G401 (cell line): Measurements from ENCODE around the gene EPAS1. TPM values are rescaled to one million over a fixed set of nuclear protein-coding genes. Genes with fewer than 3 reads are reported as not detected.

Source experiments
- DNase-seq: peaks from one replicate; pipeline ENCODE4 v3.0.0-alpha.2; 2015; ENCODE audit warnings: low spot score
- in situ Hi-C: cut with HindIII; loops from 2 replicates; pipeline ENCODE4 v1.10.0; 2016; ENCODE audit warnings: low sequenced_read_pairs, mixed read lengths
- total RNA-seq: library from RNA; depleted of rRNA; stranded (reverse); fragments of >200 nt; shearing (Covaris generic); gene quantifications from 2 replicates; pipeline ENCODE4 v1.2.3, GENCODE V29; 2014

Gene EPAS1
- total RNA-seq, 1 experiment from 2014 or later = 0.03 TPM

DNA sequence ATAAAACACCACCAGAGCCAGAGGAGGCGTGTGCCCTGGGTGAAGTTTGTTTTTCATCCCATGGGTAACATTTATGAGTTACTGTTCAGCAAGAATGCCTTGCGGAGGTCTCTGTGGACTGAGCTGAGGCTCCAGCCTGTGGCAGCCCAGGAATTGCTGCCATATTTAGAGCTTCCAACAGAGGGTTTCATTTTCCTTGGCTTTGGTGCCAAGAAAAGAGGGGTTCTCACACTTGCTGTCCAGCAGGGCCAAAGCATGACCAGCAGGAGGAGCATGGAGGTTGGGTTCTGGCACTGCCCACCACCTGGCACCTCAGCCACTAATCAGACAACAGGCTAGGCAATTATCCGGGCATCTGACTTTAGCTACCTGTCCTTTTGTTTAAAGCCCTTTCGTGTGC lies 36.7 kb downstream of the EPAS1 start:
- peak; percentile 73 for DNase-seq

DNA sequence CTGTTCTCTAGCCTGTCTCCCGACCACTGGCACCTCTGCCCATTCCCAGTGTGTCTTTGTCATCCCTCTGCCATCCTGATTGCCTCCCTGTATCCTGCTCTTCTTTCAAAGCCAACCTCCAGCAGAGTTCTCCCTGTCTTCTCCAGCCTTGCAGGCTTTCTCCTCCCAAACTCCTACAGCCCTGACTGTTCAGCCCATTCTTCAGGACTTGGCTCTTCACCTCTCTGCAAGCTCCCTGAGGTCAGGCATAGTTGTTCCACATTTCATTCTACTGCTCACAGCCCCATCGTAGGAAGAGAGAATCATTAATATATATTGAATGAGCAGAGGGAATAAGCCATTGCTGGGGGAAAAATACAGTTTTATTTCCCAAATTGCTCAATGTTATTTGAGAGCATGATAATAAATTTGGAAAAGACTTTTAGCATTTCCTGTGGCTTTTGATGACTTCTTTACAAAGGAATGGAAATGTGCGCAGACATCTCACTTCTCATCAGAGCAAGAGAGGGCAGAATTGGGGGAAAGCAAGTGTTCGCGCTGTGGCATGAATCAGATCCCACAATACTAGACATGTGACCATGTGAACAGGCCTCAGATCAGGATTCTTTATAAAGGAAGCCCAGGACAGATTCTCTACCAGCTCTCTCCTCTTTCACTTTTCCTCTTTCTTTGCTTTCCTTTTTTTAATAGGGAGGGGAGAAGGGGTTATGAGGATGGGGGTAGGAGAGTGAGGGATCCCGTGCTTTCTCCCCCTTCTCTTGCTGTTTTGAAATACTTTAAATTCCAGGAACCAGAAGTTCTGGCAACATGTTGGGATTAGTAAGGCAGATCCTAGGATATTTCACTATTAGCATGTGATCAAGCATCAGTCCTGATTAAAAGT lies 37.4 kb downstream of the EPAS1 start:
- no peak for DNase-seq
- in situ Hi-C loops = no loop called here

More for the DNA sequence above, 36.7 kb downstream of the EPAS1 start:
- in situ Hi-C loops = no loop called here

DNA sequence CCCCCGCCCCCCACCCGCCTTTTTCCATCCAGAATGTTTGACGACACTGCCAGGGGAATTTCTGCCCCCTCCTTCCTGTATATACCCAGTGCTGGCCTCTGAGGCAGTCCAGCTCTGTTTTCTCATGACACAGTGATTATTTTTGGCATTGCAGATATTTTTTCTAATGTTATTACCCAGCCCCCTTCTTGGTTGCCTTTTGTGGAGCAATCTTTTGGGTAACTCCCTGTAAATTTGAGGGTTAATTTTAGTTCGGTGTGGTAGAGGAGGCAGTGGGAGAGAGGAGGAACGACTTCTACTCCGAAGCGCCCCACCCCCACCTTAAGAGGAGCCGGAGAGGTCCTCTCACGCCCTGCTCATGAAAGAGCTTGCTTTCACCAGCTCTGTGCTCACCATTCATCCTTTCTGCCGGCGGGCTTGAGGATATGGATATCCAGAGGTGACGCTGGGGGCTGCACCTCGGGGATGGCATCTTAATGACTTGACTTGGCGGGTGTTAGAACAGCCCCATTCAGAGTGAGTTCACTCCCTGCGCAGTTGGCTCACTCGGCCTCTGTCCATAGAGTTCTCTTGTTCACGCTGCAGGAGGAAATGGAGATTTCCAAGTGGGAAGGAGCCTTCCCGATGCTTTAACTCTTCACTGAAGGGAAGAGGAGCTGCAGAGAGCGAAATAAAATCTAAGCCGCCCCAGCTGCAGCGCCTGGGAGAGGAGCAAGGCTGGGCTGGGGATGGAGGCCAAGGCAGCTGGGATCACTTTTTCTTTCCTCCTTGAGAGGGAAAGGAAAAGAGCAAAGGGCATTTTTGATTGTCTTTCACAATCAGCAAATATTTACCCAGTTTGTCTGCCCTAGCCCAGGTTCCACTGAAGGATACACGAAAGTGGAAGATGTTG lies 38.4 kb downstream of the EPAS1 start:
- in situ Hi-C loops = no loop called here
- peak; percentile 18 for DNase-seq

DNA sequence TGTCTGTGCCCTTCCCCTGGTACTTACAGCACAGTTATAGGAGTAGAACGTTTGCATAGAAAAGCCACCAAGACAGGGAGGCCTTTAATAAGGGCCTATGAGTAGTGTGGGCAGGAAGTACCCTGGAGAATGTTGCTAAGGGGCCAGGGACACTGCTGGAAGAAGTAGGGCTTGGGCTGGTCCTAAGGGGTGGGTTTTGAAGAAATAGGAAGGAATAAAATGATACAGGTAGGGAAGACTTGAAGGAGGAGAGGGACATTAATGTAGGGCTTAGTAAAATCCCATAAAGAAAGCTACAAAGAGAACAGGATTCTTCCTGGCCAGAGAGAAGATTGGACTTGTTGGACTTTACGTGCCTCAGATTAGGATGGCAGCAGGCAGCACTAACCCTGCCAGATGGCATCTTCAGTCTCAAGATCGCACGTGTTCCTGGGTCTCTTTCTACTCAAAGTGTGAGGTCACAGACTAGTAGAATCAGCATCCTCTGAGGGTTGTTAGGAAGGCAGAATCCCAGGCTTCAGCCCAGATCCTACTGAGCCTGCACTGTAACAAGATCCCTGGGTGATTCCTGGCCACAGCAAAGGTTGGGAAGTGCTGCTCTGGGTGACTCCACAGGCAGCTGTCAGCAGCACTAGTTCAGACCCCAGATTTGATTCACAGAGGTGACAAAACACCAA lies 39.2 kb downstream of the EPAS1 start:
- in situ Hi-C loops = no loop called here
- peak; percentile 65 for DNase-seq

DNA sequence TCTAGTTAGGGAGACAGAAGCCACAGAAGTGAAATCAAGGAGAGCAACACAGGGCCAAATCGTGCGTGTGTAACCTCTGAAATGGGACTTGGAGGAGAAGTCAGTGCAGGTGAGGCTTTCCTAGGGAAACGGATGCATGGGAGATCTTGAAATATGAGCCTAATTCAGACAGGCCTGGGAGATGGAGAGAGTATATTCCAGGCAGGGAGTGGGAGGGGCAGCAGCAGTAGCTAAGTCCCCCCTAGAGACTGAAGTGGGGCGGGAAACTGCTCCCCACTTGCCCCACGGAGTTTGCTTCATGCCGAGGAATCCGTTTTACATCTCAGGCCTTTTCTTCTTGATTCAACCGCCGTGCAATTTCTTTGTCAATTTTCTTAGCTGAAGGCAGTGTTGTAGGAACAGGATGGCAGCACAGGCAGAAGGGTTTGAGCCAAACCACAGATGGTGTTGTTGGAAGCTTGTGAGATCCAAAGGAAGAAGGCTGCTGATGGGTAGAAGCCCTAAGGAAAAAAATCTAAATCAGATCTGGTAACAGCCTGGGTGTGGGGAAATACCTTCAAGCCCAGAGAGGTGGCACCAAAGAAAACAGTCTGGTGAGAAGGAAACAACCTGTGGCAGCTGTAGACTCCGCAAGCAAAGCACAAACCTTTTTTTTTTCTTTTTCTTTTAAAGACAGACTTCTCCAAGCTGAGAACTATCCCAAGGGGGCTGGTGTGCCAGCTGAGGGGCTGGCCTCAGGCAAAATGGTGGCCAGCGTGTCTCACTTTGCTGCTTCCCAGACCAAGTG lies 40.2 kb downstream of the EPAS1 start:
- peak; percentile 88 for DNase-seq
- in situ Hi-C loops = no loop called here

DNA sequence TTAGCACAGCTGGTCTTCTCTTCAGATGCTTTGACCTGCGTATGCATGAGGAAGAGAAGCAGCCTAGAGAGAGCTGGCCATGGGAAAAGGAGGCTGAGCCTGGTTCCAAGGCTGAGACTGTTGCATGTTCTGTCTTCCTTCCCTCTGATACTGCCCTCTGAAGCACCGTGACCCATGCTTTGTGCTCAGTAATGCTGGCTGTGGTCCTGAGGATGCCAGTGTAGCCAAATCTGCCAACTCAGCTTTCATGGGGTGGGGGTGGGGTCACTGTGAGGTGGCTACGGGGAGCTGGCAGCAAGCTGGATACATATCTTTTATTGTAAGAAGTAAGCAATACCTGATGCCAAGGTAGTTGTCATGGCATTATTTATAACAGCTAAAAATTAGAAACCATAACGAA lies 41.5 kb downstream of the EPAS1 start:
- in situ Hi-C loops = no loop called here
- DNase-seq = no peak

DNA sequence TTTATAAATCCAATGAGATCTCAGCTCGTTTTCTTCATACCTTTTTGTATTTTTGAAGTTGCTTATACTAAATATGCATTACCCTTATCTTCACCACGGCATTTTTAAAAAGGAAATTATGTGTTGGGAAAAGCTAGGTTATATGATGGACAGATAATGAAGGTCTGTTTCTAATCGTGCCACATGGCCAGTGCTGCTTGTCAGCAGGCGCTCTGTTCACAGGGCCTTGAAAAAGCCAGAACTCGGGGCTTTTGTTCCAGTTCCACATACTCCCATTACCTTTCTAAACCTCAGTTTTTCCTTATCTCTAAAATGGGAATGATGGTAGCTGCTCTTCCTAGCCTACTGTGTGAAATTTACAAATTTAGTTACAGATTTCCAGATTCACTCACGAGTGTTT lies 42.0 kb downstream of the EPAS1 start:
- peak; percentile 36 for DNase-seq
- in situ Hi-C loops = no loop called here

DNA sequence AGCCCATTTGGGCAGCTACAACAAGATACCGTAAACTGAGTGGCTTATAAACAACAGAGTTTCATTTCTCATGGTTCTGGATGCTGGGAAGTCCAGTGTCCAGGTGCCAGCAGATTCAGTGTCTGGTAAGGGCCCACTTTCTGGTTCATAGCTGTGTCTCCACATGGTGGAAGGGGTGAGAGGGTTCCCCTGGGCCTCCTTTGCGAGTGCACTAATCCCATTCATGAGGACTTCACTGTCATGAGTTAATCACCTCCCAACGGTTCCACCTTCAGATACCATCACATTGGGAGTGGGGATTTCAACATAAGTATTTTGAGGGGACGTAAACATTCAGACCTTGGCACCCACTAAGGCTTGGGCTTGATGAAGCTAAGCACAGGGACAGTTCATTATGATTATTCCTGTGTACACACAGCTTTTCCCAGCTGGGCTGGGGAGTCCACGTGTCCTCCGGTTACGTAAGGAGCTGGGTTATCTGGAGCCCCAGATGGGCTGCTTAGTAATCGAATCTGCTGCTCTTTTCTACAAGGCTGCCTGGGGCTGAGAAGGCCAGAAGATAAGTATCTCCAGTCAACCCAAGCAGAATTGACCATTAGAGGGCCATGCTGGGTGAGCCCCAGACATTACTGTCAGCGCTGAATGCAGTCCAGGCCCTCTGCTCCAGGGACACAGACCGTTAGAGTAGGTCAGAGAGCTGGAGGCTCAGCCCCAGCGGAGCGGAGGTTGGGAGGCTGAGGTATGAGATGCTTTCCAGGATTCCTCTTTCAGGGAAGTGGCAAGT lies 42.7 kb downstream of the EPAS1 start:
- DNase-seq = no peak
- in situ Hi-C loops = no loop called here

DNA sequence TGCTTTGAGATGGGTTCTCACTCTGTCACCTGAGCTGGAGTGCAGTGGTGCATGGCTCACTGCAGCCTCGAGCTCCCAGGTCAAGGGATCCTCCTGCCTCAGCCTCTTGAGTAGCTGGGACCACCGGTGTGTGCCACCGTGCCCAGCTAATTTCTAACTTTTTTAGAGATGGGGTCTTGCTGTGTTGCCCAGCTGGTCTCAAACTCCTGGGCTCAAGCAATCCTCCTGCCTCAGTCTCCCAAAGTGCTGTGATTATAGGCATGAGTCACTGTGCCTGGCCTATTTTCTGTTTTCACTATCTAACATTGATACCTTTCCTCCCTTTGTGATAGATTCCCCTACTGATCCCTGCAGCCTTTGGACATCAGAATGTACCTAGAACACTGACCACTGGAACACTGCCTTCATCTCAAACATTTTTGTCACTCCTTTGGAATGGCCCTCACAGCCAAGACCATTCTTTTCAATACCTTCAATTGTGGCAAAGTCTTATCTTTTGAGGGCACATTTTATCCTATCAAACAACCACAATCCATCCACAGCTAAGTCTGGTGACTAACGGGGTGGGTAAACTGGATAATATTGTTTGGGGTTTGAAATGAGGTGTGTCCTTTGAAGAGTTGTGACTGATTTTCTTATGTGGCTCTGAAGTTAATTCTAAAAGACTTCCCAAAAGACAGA lies 43.7 kb downstream of the EPAS1 start:
- no peak for DNase-seq
- in situ Hi-C loops = no loop called here

DNA sequence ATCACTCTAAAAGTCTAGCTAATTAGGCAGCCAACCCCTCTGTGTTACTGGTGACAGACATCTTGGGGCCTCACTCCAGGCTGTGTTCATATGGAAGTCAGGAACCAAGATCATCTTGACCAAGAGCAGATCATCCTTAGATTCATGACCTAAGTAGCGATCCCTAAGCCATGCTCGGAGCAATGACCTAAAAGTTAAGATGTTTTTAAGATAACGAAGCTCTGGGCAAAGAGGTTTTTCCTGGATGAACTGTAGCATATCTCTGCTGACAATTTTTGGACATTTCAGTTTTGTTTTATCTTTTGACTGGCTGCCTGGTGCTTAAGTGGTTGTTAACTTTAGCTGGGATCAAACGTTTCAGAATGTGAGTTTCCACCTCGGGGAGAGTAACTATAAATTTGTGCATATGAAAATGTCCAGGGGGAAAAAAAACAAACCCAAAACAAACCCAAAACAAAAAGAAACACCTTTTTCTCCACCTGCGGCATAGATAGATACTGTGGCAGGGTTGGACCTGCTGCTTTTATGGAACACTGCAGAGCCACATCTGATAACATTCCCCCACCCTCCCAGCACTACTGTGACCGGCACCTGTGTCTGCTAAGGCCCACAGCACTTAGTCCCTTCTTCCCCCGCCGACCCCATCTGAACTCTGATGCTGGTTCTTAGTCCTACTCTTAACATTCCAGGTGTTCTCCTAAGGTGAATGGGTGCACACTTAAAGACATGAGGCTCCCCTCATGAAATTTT lies 45.5 kb downstream of the EPAS1 start:
- in situ Hi-C loops = no loop called here
- DNase-seq = no peak

DNA sequence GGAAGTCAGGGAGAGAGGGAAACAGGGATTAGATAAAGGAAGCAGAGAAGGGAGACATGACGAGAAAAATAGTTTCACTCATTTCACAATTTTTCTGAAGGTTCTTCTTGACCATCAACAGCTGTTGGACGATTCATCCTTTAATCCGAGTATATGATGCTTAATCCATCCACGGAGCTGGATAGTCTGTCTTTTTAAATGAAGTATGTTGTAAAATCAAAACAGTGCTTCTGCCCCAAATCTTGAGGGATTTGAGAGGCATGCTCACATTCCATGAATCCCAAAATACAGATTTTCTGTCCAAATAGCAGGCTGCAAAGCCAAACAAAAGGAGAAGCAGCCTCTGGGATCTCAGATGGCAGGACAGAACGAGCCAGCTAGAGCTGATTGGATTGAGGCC lies 47.5 kb downstream of the EPAS1 start:
- in situ Hi-C loops = no loop called here
- DNase-seq = no peak

DNA sequence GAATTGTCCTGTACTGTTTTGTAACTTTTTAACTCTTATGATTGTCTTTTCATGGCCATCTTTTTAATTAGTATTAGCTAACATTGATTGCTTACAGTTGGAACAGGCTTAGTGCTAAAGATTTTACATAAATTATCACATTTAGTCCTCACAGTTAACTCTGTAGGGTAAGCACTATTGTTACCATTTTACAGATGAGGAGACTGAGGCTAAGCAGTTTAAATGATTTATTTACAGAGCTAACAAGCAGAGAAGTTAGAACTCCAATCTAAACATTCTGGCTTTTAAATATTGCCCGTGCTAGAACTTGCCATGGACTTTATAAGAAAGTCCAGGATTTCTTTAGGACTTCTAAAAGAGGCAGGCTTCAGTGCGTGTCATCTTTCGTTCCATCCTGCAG lies 48.6 kb downstream of the EPAS1 start:
- in situ Hi-C loops = no loop called here
- no peak for DNase-seq

DNA sequence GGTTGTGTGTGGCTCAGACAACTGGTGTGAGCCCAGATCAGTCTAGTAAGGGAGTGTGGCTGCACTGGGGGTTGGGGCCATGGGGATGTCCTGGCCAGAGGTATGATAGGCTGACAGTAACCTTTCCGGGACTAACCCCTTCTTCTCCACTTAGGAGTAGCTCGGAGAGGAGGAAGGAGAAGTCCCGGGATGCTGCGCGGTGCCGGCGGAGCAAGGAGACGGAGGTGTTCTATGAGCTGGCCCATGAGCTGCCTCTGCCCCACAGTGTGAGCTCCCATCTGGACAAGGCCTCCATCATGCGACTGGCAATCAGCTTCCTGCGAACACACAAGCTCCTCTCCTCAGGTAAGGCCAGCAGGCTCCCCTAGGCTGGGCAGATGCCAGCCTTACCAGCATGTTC lies 49.5 kb downstream of the EPAS1 start:
- no peak for DNase-seq
- in situ Hi-C loops = no loop called here

DNA sequence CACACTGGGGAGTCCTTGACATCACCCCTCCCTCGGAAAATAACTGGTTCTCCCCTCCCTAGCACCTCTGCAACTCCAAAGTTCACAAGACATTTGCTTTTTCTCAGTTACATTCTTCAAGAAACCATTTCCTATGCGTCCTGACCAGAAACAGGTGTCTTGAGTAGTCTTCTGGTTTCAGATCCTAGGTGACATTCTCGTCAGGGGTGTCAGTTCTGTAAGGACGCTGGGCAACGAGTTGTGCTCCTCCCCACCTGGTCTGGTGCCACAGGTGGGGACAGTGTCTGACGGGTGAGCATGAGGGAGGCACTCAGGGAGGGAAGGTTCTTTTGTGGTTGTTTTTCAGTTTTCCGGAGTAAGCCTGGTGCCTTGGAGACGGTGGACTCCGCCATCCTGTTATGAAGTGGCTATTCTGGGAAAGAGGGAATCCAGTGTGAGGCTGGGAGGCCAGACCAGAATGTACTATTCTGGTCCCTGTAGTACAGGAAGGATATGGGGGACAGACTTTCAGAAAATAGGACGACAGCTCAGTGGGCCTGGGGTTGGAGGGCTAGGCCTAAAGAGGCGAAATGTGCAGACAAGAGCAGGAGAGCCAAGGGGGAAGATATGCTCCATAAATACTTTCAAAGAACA lies 50.6 kb downstream of the EPAS1 start:
- in situ Hi-C loops = no loop called here

DNA sequence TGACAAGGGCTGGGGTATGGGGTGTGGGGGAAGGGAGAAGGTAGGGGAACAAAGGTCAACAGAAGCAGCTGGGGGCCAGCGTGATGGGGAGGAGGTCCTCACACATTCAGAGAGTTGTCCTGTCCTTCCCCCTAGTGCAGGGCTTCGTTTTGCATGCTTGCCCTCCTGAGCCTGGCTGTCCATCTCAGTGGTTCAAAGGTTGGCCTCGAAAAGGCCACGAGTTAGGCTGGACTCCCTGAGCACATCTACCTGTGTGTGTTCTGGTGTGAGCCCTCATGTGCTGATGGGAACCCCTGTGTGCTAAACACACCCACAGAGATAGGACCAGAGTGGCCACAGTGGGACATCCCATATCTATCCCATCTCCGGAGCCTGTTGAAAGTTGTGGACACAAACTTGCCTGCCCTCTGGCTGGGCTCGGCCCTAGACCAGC lies 51.9 kb downstream of the EPAS1 start:
- in situ Hi-C loops = no loop called here
- no peak for DNase-seq

More for the DNA sequence above, 50.6 kb downstream of the EPAS1 start:
- DNase-seq = no peak

DNA sequence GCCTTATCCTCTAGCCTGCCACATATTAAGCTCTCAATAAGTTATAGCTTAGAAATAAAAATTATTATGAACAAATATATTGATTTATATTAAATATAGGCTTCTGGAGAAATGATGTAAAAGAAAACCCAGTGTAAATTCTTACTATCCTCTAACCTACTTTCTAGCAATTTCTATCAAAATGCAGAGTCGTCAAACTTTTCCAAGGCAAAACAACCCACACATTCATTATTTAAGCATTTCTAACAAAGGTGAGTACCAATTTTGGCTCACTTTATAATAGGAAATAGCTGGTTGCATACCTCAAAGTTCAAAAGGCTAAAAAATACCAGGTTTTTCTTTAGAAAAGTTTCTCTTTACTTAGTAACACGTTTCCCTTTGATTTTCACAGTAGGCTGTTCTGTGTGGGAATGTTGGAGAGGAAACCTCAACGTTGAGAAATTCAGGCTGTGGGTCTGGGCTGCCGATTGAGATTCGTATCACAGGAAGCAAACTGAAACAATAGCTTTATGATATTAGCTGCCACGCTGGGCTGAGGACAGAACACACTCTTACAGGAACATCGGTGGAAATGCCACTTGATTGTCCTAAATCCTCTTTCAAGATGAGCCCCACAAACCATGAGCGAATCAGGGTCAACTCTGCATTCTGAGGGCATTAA lies 53.0 kb downstream of the EPAS1 start:
- in situ Hi-C loops = no loop called here
- no peak for DNase-seq
